ENCODE results near the gene IGFBP3. TPM values are rescaled to one million over a fixed set of nuclear protein-coding genes. Genes with fewer than 3 reads are reported as not detected.
"Not testable (repeated sequence)": the region's sequence is repeated elsewhere in the genome, so short reads cannot be mapped to it uniquely, and the experiment has no call there.

The IGFBP3 gene
- total RNA-seq, 4 donors from 2014 or later = 43.4 to 167 (median 103) TPM

GRCh38 chr7:45968312-45968711, 47.2 kb upstream of the IGFBP3 start:
- no peak for ATAC-seq
- no peak overlapping the region for H3K4me3 ChIP-seq
- H3K36me3 ChIP-seq = no peaks in the 10 kb centered on the region
- H3K27me3 ChIP-seq = no peaks in the 10 kb centered on the region
- TF ChIP-seq POLR2A (IDR thresholded peaks at IDR 0.05) = no peak
- TF ChIP-seq, protein P1, sequence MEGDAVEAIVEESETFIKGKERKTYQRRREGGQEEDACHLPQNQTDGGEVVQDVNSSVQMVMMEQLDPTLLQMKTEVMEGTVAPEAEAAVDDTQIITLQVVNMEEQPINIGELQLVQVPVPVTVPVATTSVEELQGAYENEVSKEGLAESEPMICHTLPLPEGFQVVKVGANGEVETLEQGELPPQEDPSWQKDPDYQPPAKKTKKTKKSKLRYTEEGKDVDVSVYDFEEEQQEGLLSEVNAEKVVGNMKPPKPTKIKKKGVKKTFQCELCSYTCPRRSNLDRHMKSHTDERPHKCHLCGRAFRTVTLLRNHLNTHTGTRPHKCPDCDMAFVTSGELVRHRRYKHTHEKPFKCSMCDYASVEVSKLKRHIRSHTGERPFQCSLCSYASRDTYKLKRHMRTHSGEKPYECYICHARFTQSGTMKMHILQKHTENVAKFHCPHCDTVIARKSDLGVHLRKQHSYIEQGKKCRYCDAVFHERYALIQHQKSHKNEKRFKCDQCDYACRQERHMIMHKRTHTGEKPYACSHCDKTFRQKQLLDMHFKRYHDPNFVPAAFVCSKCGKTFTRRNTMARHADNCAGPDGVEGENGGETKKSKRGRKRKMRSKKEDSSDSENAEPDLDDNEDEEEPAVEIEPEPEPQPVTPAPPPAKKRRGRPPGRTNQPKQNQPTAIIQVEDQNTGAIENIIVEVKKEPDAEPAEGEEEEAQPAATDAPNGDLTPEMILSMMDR (IDR thresholded peaks at IDR 0.05) = no peak
- no peak for TF ChIP-seq EP300 (IDR thresholded peaks at IDR 0.05)
- TF ChIP-seq POLR2AphosphoS5 (IDR thresholded peaks at IDR 0.05) = no peak
- H3K27ac ChIP-seq = no peak overlapping the region
- no peaks in the 10 kb centered on the region for H3K4me1 ChIP-seq
- 80 to 82% methylated on average over 3 to 6 of the region's 7 CpGs for WGBS, 2 donors (ENCODE audit: low coverage in 1 of 2)
- H3K9me3 ChIP-seq = no peaks in the 10 kb centered on the region

- H3K36me3 ChIP-seq = no peaks in the 10 kb centered on the region
- no peak overlapping the region for H3K4me3 ChIP-seq
- WGBS, 2 donors (ENCODE audit: low coverage in 1 of 2) = 78% methylated on average over 1 of the region's 5 CpGs; no CpG with 5 or more reads in 1 of the 2 donors
- H3K9me3 ChIP-seq = no peaks in the 10 kb centered on the region
- no peak for TF ChIP-seq POLR2A (IDR thresholded peaks at IDR 0.05)
- TF ChIP-seq, protein P1 (IDR thresholded peaks at IDR 0.05) = no peak
- no peak for TF ChIP-seq EP300 (IDR thresholded peaks at IDR 0.05)
- no peak for TF ChIP-seq POLR2AphosphoS5 (IDR thresholded peaks at IDR 0.05)
- ATAC-seq = no peak
- no peaks in the 10 kb centered on the region for H3K27me3 ChIP-seq
- H3K4me1 ChIP-seq = no peaks in the 10 kb centered on the region
- H3K27ac ChIP-seq = no peak overlapping the region
These were observed 46.6 kb upstream of the IGFBP3 start for GRCh38 chr7:45967591-45968157.

DNA sequence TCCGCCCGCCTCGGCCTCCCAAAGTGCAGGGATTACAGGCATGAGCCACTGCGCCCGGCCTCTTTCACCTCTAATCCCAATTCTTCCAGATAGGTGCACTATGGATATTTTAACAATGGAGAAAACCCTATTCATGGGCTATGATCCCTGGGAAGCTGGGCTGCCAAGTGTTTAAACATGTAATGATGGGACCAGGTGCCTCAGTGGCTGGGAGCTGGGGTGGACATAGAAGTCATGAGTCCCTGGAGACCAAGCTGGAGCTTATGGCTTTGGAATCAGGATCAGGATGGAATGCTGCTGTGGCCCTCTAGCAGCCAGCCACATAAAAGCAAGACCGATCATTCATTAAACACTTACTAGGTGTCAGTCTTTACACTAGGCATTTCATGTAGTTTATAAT, 41.8 kb upstream of the IGFBP3 start:
- Histone ChIP-seq H3K27me3 (no peaks in the 10 kb centered on the region), H3K9me3 (no peaks in the 10 kb centered on the region)
- WGBS, 2 donors (ENCODE audit: low coverage in 1 of 2) = 98 to 100% methylated on average over 6 of the region's 6 CpGs

DNA sequence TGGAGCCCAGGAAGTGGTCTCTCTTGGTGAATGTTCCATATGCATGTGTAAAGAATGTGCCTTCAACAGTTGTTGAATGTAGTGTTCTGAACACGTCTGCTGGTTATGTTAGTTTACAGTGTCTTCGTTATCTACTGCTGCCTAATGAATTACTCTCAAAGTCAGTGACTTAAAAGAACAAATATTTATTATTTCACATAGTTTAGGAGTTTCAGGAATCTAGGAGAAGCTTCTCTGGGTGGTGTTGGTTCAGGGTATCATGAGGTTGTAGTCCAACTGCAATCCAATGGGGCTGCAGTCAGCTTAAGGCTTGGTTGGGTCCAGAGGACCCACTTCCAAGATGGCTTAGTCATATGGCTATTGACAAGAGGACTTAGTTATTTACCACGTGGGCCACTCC, 36.6 kb upstream of the IGFBP3 start:
- H3K27ac ChIP-seq = no peak overlapping the region
- H3K27me3 ChIP-seq = no peaks in the 10 kb centered on the region
- H3K9me3 ChIP-seq = peaks cover 0 to 26% (median 0%) of the 10 kb centered on the region in 3 donors
- no peak for ATAC-seq
- H3K36me3 ChIP-seq = no peaks in the 10 kb centered on the region
- H3K4me1 ChIP-seq = no peaks in the 10 kb centered on the region
- TF ChIP-seq EP300 (IDR thresholded peaks at IDR 0.05) (no peak), POLR2AphosphoS5 (IDR thresholded peaks at IDR 0.05) (no peak), POLR2A (IDR thresholded peaks at IDR 0.05) (no peak)
- TF ChIP-seq, protein P1 (IDR thresholded peaks at IDR 0.05) = no peak
- H3K4me3 ChIP-seq = no peak overlapping the region
- WGBS, 2 donors (ENCODE audit: low coverage in 1 of 2) = 65 to 84% methylated on average over 3 of the region's 3 CpGs

More for the DNA sequence above, 41.8 kb upstream of the IGFBP3 start:
- TF ChIP-seq EP300 (IDR thresholded peaks at IDR 0.05) (no peak), POLR2A (IDR thresholded peaks at IDR 0.05) (no peak)
- Histone ChIP-seq H3K27ac (no peak overlapping the region), H3K36me3 (no peaks in the 10 kb centered on the region), H3K4me3 (no peak overlapping the region), H3K4me1 (no peaks in the 10 kb centered on the region)
- no peak for ATAC-seq

DNA sequence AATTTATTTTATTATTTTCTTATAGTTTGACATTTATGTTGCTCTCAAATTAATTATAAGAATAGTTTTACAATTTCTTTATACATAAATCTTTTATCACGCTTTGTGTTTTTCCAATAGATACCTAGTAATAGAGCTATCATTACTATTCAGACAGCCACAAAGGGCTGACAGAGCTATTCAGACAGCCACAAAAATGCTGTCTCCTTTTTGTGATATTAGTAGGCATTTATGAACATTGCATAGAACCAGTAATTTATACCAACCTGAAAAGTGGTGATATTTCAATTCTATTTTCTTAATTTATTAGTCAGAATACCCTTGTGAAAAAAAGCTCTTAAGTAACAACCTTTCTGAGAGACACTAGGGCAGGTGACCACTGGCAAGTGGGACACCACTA, 34.2 kb upstream of the IGFBP3 start:
- Histone ChIP-seq H3K4me1 (no peaks in the 10 kb centered on the region), H3K27ac (no peak overlapping the region), H3K36me3 (no peaks in the 10 kb centered on the region), H3K4me3 (no peak overlapping the region), H3K27me3 (no peaks in the 10 kb centered on the region), H3K9me3 (peaks cover 0 to 26% (median 0%) of the 10 kb centered on the region in 3 donors)
- ATAC-seq = no peak
- TF ChIP-seq, protein P1 (IDR thresholded peaks at IDR 0.05) = no peak
- TF ChIP-seq EP300 (IDR thresholded peaks at IDR 0.05) (no peak), POLR2A (IDR thresholded peaks at IDR 0.05) (no peak), POLR2AphosphoS5 (IDR thresholded peaks at IDR 0.05) (no peak)
- WGBS, 2 donors (ENCODE audit: low coverage in 1 of 2) = 90 to 100% methylated on average over 1 of the region's 1 CpG

DNA sequence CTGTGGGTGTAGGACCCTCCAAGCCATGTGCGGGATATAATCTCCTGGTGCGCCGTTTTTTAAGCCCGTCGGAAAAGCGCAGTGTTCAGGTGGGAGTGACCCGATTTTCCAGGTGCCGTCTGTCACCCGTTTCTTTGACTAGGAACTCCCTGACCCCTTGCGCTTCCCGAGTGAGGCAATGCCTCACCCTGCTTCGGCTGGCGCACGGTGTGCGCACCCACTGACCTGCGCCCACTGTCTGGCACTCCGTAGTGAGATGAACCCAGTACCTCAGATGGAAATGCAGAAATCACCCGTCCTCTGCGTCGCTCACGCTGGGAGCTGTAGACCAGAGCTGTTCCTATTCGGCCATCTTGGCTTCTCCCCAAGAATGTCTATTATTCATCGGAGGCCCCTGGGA, 32.0 kb upstream of the IGFBP3 start:
- not testable (repeated sequence) for H3K4me3 ChIP-seq, H3K27me3 ChIP-seq, ATAC-seq, H3K36me3 ChIP-seq, H3K4me1 ChIP-seq, H3K27ac ChIP-seq
- 89 to 95% methylated on average over 14 to 15 of the region's 23 CpGs for WGBS, 2 donors (ENCODE audit: low coverage in 1 of 2)
- peaks cover 0 to 26% (median 0%) of the 10 kb centered on the region in 3 donors for H3K9me3 ChIP-seq

Data from gastroesophageal sphincter (tissue), 4 donors.